Mammary epithelial cell (primary cell): Measurements from ENCODE around the gene PSMC6.

ENCODE experiments used
- CTCF ChIP-seq, 2 donors: IDR thresholded peaks in 1 of 2; conservative IDR thresholded peaks in 1 of 2; 2 replicates each; pipeline ENCODE4 v1.5.1; 2011 to 2012; ENCODE audit warnings: inconsistent platforms in 2 of 2, low read length in 2 of 2, mild to moderate bottlenecking in 2 of 2, control low read depth in 1 of 2, low read depth in 1 of 2; ENCODE audit not compliant: insufficient read depth in 1 of 2; ENCODE audit errors: extremely low read depth in 1 of 2
- EZH2 ChIP-seq: IDR thresholded peaks from 2 replicates; pipeline ENCODE4 v1.6.1; 2012; ENCODE audit warnings: low read length, inconsistent platforms, borderline replicate concordance

DNA sequence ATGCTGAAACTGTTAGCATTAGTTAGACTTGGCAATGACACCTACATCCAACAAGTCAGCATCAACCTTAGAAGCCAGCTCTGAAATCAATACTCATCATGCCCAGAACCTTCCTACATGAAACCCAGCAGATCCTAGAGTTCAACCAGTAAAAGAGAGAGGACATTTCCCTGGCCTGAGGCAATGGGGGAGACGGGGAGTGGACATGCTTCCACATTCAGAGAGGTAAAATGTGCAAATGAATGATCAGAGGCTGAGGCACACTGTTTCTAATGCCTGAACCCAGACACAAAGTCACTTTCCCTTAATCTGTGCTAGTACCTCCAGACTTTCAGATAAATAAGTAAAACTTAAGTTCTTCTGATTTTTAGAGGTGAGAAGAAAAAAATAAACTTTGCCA, 46.2 kb upstream of the PSMC6 start:
- TF ChIP-seq CTCF (conservative IDR thresholded peaks at IDR 0.05 in 1 of 2, IDR thresholded peaks at IDR 0.05 in 1 of 2; ENCODE audit: extremely low read depth in 1 of 2, insufficient read depth in 1 of 2, low read depth in 1 of 2, low read length in 2 of 2) (no peak), EZH2 (no peak)
